Spleen (tissue), 11 donors: ENCODE data around the gene MYO3B. TPM values are rescaled to one million over a fixed set of nuclear protein-coding genes. Genes with fewer than 3 reads are reported as not detected.
"Not testable (repeated sequence)": the region's sequence is repeated elsewhere in the genome, so short reads cannot be mapped to it uniquely, and the experiment has no call there.

Source experiments
- DNase-seq: peaks from one replicate; pipeline ENCODE4 v3.0.0-alpha.2; 2020
- H3K27ac ChIP-seq, 8 donors: fragments of 200-600 bp; sonication (generic) in 7 of 8; 1 replicate in 4 of 8; 2 replicates in 4 of 8; pipeline versions ENCODE4 v1.5.0 to v1.8.0; 2016 to 2021; ENCODE audit warnings: inconsistent platforms in 4 of 8, mild to moderate bottlenecking in 4 of 8, moderate library complexity in 1 of 8
- H3K27me3 ChIP-seq, 7 donors: fragments of 200-600 bp; sonication (generic) in 6 of 7; replicated peaks in 1 of 7; 1 replicate in 4 of 7; 2 replicates in 3 of 7; pipeline versions ENCODE4 v1.5.0 to v1.8.0; 2016 to 2021; ENCODE audit warnings: inconsistent platforms in 3 of 7, mild to moderate bottlenecking in 1 of 7
- H3K36me3 ChIP-seq, 6 donors: fragments of 200-600 bp; sonication (generic) in 5 of 6; 1 replicate in 4 of 6; 2 replicates in 2 of 6; pipeline versions ENCODE4 v1.5.0 to v1.8.0; 2016 to 2021; ENCODE audit warnings: inconsistent platforms in 2 of 6
- H3K4me1 ChIP-seq, 6 donors: fragments of 200-600 bp; sonication (generic) in 5 of 6; 1 replicate in 3 of 6; 2 replicates in 3 of 6; pipeline versions ENCODE4 v1.5.0 to v1.8.0; 2016 to 2021; ENCODE audit warnings: inconsistent platforms in 3 of 6
- H3K4me3 ChIP-seq, 8 donors: fragments of 200-600 bp; sonication (generic) in 7 of 8; 1 replicate in 4 of 8; 2 replicates in 4 of 8; pipeline versions ENCODE4 v1.5.0 to v1.8.0; 2016 to 2021; ENCODE audit warnings: inconsistent platforms in 4 of 8, mild to moderate bottlenecking in 4 of 8, moderate library complexity in 2 of 8
- H3K9me3 ChIP-seq, 8 donors: fragments of 200-600 bp; sonication (generic) in 7 of 8; 1 replicate in 4 of 8; 2 replicates in 4 of 8; pipeline versions ENCODE4 v1.5.0 to v1.8.0; 2016 to 2021; ENCODE audit warnings: inconsistent platforms in 4 of 8
- POLR2A ChIP-seq, 3 donors: fragments of 450-650 bp; IDR thresholded peaks; one replicate each; pipeline ENCODE4 v1.5.1; 2017; ENCODE audit warnings: antibody characterized with exemption in 3 of 3, mild to moderate bottlenecking in 1 of 3
- POLR2AphosphoS5 ChIP-seq, 3 donors: sonication (generic); formaldehyde crosslinking; IDR thresholded peaks; one replicate each; pipeline ENCODE4 v1.5.1; 2017; ENCODE audit warnings: antibody characterized with exemption in 3 of 3
- WGBS, 5 donors: extraction: QIAGEN DNeasy Blood & Tissue Kit in 3 of 5; methylation state at CpG; one replicate each; pipeline versions ENCODE4 v1.1.5 to v1.1.7; 2013 to 2018; 5-methylcytosine and 5-hydroxymethylcytosine counted together
- intact Hi-C: fragments of 100-400 bp; cut with DNase I; formaldehyde crosslinking; loops from one replicate; pipeline ENCODE4 v1.15.0; 2023; ENCODE audit warnings: low total_unique reads
- polyA plus RNA-seq, 3 donors: library from polyadenylated mRNA; stranded (reverse); fragments of 200-250 nt; gene quantifications; one replicate each; pipeline ENCODE4 v1.2.1, GENCODE V29; 2013
- total RNA-seq, 7 donors: library from RNA; depleted of rRNA in 3 of 7; stranded (reverse); fragments of >200 nt in 3 of 7; fragmentation: NEBNext Ultra II Directional in 4 of 7; extraction: Animal tissue kit (Norgen Biotek cat#: 25700) in 4 of 7; gene quantifications; one replicate each; pipeline versions ENCODE4 v1.1.0 to v1.2.1, GENCODE V29; 2016 to 2021
- TF ChIP-seq, protein P1 (sequence below), 11 experiments: fragments of 200-600 bp in 7 of 11; fragments of 450-650 bp in 4 of 11; sonication (generic) in 4 of 11; IDR thresholded peaks in 8 of 11; conservative IDR thresholded peaks in 3 of 11; 1 replicate in 7 of 11; 2 replicates in 4 of 11; pipeline versions ENCODE4 v1.4.0 to v1.8.0; 2016 to 2021; ENCODE audit warnings: antibody characterized with exemption in 11 of 11, inconsistent platforms in 4 of 11, mild to moderate bottlenecking in 1 of 11
- donor health status: healthy with polysubstance abuse.
- donor health status: DM: no; HTN: no; CAD: no; lungs with moderate emphysema.
- donor health status: DM: no; HTN: no; CAD: no.
- donor health status: Bipolar disorder and iron deficiency.
- donor health status: healthy.
- donor health status: DM: no; HTN: no; CAD: no.
- donor health status: DM: yes; HTN: yes; CAD: no.

The MYO3B gene
- total and polyA plus RNA-seq, 10 donors, result 0.03 to 2.0 (median 0.58) TPM; not detected in 4

- no peak overlapping the region for H3K4me3 ChIP-seq
- WGBS, 5 donors, result 76 to 88% (median 81%) methylated on average over 4 of the region's 4 CpGs
- peaks cover 0 to 2% (median 0%) of the 10 kb centered on the region in 8 donors for H3K9me3 ChIP-seq
- no peaks in the 10 kb centered on the region for H3K27me3 ChIP-seq
- DNase-seq, result no peak
- intact Hi-C loops, result no loop called here
- H3K36me3 ChIP-seq, result no peaks in the 10 kb centered on the region
- no peaks in the 10 kb centered on the region for H3K4me1 ChIP-seq
- TF ChIP-seq POLR2AphosphoS5 (IDR thresholded peaks at IDR 0.05) (no peak), POLR2A (IDR thresholded peaks at IDR 0.05) (no peak)
- TF ChIP-seq, protein P1, sequence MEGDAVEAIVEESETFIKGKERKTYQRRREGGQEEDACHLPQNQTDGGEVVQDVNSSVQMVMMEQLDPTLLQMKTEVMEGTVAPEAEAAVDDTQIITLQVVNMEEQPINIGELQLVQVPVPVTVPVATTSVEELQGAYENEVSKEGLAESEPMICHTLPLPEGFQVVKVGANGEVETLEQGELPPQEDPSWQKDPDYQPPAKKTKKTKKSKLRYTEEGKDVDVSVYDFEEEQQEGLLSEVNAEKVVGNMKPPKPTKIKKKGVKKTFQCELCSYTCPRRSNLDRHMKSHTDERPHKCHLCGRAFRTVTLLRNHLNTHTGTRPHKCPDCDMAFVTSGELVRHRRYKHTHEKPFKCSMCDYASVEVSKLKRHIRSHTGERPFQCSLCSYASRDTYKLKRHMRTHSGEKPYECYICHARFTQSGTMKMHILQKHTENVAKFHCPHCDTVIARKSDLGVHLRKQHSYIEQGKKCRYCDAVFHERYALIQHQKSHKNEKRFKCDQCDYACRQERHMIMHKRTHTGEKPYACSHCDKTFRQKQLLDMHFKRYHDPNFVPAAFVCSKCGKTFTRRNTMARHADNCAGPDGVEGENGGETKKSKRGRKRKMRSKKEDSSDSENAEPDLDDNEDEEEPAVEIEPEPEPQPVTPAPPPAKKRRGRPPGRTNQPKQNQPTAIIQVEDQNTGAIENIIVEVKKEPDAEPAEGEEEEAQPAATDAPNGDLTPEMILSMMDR (IDR thresholded peaks at IDR 0.05 in 8 of 11, conservative IDR thresholded peaks at IDR 0.05 in 3 of 11), result no peak
- H3K27ac ChIP-seq, result no peak overlapping the region
These were observed 287.3 kb downstream of the MYO3B start for GRCh38 chr2:170465241-170465640.

- 87 to 95% (median 93%) methylated on average over 8 of the region's 8 CpGs for WGBS, 5 donors
- TF ChIP-seq, protein P1 (IDR thresholded peaks at IDR 0.05 in 8 of 11, conservative IDR thresholded peaks at IDR 0.05 in 3 of 11), result no peak
- no peak for TF ChIP-seq POLR2AphosphoS5 (IDR thresholded peaks at IDR 0.05)
- Histone ChIP-seq H3K9me3 (peaks cover 0 to 10% (median 2%) of the 10 kb centered on the region in 8 donors), H3K4me1 (no peaks in the 10 kb centered on the region), H3K27ac (no peak overlapping the region), H3K36me3 (no peaks in the 10 kb centered on the region), H3K27me3 (no peaks in the 10 kb centered on the region), H3K4me3 (no peak overlapping the region)
- intact Hi-C loops, result no loop called here
- no peak for DNase-seq
These were observed 288.7 kb downstream of the MYO3B start for GRCh38 chr2:170466632-170467031.

DNA sequence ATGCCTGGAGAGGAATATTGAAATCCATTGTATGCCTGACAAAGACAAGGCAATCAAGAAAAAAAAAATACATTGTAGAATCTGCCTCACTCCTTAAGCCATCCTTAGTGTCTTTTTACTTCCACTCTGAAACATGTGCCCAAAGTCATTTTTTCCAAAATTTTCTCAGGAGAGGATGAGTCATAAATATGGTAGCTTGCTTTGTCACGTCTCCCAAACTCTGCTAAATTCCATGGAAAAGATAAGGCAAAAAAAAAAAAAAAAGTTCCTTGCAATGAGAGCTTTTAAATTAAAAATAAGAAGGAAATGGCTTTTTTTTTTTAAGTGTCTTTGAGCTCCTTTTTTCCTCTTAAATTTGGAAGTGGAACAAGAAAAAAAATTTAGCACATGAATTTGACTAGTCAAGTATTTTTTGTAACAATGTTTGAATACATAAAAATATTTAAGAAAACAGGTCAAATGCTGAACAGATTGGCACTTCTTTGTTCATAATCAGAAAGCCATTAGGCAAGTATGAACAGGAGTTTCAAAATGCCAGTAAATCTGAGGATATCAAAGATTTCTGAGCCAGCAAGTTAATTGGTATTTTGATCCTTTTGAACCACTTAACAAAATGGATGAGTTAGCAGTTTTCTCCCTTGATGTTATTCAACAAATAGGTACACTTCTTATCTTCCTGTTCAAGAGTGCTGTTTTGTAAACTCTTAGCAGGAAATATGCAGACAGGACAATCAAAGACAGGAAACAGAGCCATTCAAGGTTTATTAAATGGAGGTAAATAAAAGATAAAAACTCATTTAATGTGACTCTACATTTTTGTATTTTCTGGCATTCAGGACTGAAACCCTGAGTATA is 289.8 kb downstream of the MYO3B start:
- 47 to 67% (median 59%) methylated on average over 1 of the region's 1 CpG for WGBS, 5 donors

GRCh38 chr2:170468557-170468956 is 290.6 kb downstream of the MYO3B start:
- Histone ChIP-seq H3K4me1 (no peaks in the 10 kb centered on the region), H3K36me3 (no peaks in the 10 kb centered on the region), H3K4me3 (no peak overlapping the region), H3K27me3 (no peaks in the 10 kb centered on the region), H3K27ac (no peak overlapping the region), H3K9me3 (peaks cover 0 to 10% (median 2%) of the 10 kb centered on the region in 8 donors)
- intact Hi-C loops, result no loop called here
- no peak for DNase-seq
- WGBS, 5 donors, result 69 to 88% (median 78%) methylated on average over 4 of the region's 4 CpGs
- TF ChIP-seq POLR2A (IDR thresholded peaks at IDR 0.05), result no peak
- TF ChIP-seq, protein P1 (IDR thresholded peaks at IDR 0.05 in 8 of 11, conservative IDR thresholded peaks at IDR 0.05 in 3 of 11), result no peak
- no peak for TF ChIP-seq POLR2AphosphoS5 (IDR thresholded peaks at IDR 0.05)

More for the DNA sequence above, 289.8 kb downstream of the MYO3B start:
- no peaks in the 10 kb centered on the region for H3K36me3 ChIP-seq
- TF ChIP-seq POLR2AphosphoS5 (IDR thresholded peaks at IDR 0.05) (no peak), POLR2A (IDR thresholded peaks at IDR 0.05) (no peak)
- TF ChIP-seq, protein P1 (IDR thresholded peaks at IDR 0.05 in 8 of 11, conservative IDR thresholded peaks at IDR 0.05 in 3 of 11), result no peak
- no peak overlapping the region for H3K4me3 ChIP-seq
- no peaks in the 10 kb centered on the region for H3K27me3 ChIP-seq
- peaks cover 0 to 10% (median 2%) of the 10 kb centered on the region in 8 donors for H3K9me3 ChIP-seq
- intact Hi-C loops, result no loop called here
- no peak for DNase-seq
- H3K4me1 ChIP-seq, result no peaks in the 10 kb centered on the region
- no peak overlapping the region for H3K27ac ChIP-seq

DNA sequence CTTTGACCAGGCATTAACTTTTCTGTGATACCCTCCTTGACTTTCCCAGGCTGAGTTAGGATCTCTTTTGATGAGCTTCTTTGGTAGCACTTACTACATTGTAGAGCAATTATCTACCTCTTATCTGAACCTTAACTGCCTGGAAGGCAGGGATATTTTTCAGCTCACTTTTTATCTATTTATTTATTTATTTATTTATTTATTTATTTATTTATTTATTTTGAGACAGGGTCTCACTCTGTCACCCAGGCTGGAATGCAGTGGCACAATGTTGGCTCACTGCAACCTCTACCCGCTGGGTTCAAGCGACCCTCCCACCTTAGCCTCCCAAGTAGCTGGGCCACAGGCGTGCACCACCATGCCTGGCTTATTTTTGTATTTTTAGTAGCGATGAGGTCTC is 294.6 kb downstream of the MYO3B start:
- H3K4me3 ChIP-seq, H3K4me1 ChIP-seq, H3K36me3 ChIP-seq, DNase-seq, H3K27ac ChIP-seq, H3K27me3 ChIP-seq, intact Hi-C loops: not testable (repeated sequence)
- H3K9me3 ChIP-seq, result peaks cover 0 to 10% (median 2%) of the 10 kb centered on the region in 8 donors
- WGBS, 5 donors, result 89 to 100% (median 97%) methylated on average over 4 of the region's 4 CpGs
